ENCODE results near the gene AURKAIP1.

GRCh38 chr1:1329304-1330210 is 45.5 kb downstream of the AURKAIP1 start:
- TF ChIP-seq, protein P1, sequence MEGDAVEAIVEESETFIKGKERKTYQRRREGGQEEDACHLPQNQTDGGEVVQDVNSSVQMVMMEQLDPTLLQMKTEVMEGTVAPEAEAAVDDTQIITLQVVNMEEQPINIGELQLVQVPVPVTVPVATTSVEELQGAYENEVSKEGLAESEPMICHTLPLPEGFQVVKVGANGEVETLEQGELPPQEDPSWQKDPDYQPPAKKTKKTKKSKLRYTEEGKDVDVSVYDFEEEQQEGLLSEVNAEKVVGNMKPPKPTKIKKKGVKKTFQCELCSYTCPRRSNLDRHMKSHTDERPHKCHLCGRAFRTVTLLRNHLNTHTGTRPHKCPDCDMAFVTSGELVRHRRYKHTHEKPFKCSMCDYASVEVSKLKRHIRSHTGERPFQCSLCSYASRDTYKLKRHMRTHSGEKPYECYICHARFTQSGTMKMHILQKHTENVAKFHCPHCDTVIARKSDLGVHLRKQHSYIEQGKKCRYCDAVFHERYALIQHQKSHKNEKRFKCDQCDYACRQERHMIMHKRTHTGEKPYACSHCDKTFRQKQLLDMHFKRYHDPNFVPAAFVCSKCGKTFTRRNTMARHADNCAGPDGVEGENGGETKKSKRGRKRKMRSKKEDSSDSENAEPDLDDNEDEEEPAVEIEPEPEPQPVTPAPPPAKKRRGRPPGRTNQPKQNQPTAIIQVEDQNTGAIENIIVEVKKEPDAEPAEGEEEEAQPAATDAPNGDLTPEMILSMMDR (IDR thresholded peaks at IDR 0.05), result no peak
- TF ChIP-seq POLR2A (IDR thresholded peaks at IDR 0.05), result no peak

All from ovary (tissue), 3 donors.